Measurements from ENCODE around the gene FADS2.

DNA sequence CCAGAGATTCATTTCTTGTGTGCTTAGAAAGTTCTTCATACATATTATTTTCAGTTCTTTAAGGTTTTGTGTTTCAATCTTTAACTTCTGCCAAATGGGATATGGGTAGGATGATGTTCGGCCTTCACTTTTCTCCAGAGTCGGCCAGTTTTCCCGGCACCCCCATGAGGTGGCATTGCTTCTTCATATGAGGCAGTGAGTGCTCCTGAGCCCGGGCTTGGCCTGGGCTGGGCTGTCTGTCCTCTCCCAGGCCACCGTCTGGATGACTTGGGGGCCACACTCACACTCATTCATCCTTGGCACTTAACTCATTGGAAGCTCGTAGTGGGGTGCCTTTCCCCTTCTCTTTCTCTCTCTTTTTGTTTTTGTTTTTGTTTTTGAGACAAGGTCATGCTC is 23.8 kb downstream of the FADS2 start:
- TF ChIP-seq, protein P1, sequence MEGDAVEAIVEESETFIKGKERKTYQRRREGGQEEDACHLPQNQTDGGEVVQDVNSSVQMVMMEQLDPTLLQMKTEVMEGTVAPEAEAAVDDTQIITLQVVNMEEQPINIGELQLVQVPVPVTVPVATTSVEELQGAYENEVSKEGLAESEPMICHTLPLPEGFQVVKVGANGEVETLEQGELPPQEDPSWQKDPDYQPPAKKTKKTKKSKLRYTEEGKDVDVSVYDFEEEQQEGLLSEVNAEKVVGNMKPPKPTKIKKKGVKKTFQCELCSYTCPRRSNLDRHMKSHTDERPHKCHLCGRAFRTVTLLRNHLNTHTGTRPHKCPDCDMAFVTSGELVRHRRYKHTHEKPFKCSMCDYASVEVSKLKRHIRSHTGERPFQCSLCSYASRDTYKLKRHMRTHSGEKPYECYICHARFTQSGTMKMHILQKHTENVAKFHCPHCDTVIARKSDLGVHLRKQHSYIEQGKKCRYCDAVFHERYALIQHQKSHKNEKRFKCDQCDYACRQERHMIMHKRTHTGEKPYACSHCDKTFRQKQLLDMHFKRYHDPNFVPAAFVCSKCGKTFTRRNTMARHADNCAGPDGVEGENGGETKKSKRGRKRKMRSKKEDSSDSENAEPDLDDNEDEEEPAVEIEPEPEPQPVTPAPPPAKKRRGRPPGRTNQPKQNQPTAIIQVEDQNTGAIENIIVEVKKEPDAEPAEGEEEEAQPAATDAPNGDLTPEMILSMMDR (IDR thresholded peaks at IDR 0.05; ENCODE audit: low read depth, low read length): no peak
- no peak for TF ChIP-seq EZH2phosphoT487 (IDR thresholded peaks at IDR 0.05; ENCODE audit: low read depth)

Measured in OCI-LY3 (cell line).